ES-I3 (cell line): Measurements from ENCODE around the gene HIPK1.
"Not testable (repeated sequence)": the region's sequence is repeated elsewhere in the genome, so short reads cannot be mapped to it uniquely, and the experiment has no call there.

ENCODE experiments used
- H3K36me3 ChIP-seq: 2 replicates; pipeline ENCODE4 v1.6.1; 2013; ENCODE audit warnings: mild to moderate bottlenecking, low read length, control low read depth, moderate library complexity; ENCODE audit not compliant: insufficient read depth
- H3K4me1 ChIP-seq: 2 replicates; pipeline ENCODE4 v1.6.1; 2013; ENCODE audit warnings: mild to moderate bottlenecking, control low read depth, low read length; ENCODE audit not compliant: insufficient read depth
- H3K9ac ChIP-seq: 2 replicates; pipeline ENCODE4 v1.6.1; 2013; ENCODE audit warnings: low read depth, mild to moderate bottlenecking, low read length, moderate library complexity
- H3K9me3 ChIP-seq: 2 replicates; pipeline ENCODE4 v1.6.1; 2013; ENCODE audit warnings: mild to moderate bottlenecking, low read length, moderate library complexity; ENCODE audit not compliant: control insufficient read depth, insufficient read depth

Gene HIPK1

GRCh38 chr1:113945329-113945728 lies 16.2 kb downstream of the HIPK1 start:
- H3K9me3 ChIP-seq, result no peaks in the 10 kb centered on the region
- H3K36me3 ChIP-seq, result 0 out of 2 replicates have a peak, but pooled peaks cover 6% of the 10 kb centered on the region
- H3K9ac ChIP-seq, result no peak overlapping the region
- H3K4me1 ChIP-seq, result peaks cover 5% of the 10 kb centered on the region; the same call in 1 of the 2 replicates

GRCh38 chr1:113946112-113946511 lies 17.0 kb downstream of the HIPK1 start:
- peaks cover 5% of the 10 kb centered on the region; the same call in 1 of the 2 replicates for H3K4me1 ChIP-seq
- 0 out of 2 replicates have a peak, but pooled peaks cover 2% of the 10 kb centered on the region for H3K36me3 ChIP-seq
- H3K9me3 ChIP-seq, result no peaks in the 10 kb centered on the region
- H3K9ac ChIP-seq, result no peak overlapping the region

- Histone ChIP-seq H3K9ac (no peak overlapping the region), H3K4me1 (peaks cover 5% of the 10 kb centered on the region; the same call in 1 of the 2 replicates), H3K36me3 (no peaks in the 10 kb centered on the region), H3K9me3 (no peaks in the 10 kb centered on the region)
Measured at GRCh38 chr1:113946678-113947387, 17.7 kb downstream of the HIPK1 start.

GRCh38 chr1:113947388-113948107 lies 18.4 kb downstream of the HIPK1 start:
- Histone ChIP-seq H3K36me3 (no peaks in the 10 kb centered on the region), H3K4me1 (peaks cover 5% of the 10 kb centered on the region; the same call in 1 of the 2 replicates), H3K9ac (no peak overlapping the region), H3K9me3 (no peaks in the 10 kb centered on the region)

- not testable (repeated sequence) for H3K4me1 ChIP-seq, H3K36me3 ChIP-seq, H3K9me3 ChIP-seq, H3K9ac ChIP-seq
Measured at GRCh38 chr1:113948151-113948550, 19.0 kb downstream of the HIPK1 start.

GRCh38 chr1:113949007-113949406 lies 19.9 kb downstream of the HIPK1 start:
- H3K36me3 ChIP-seq, result no peaks in the 10 kb centered on the region

GRCh38 chr1:113950908-113951307 lies 21.8 kb downstream of the HIPK1 start:
- no peak overlapping the region for H3K9ac ChIP-seq

More at GRCh38 chr1:113949007-113949406, 19.9 kb downstream of the HIPK1 start:
- no peak overlapping the region for H3K9ac ChIP-seq
- H3K9me3 ChIP-seq, result no peaks in the 10 kb centered on the region
- H3K4me1 ChIP-seq, result peaks cover 5% of the 10 kb centered on the region; the same call in 1 of the 2 replicates

GRCh38 chr1:113951719-113952118 lies 22.6 kb downstream of the HIPK1 start:
- no peak overlapping the region for H3K9ac ChIP-seq
- no peaks in the 10 kb centered on the region; the same call in 1 of the 2 replicates for H3K4me1 ChIP-seq
- H3K9me3 ChIP-seq, result no peaks in the 10 kb centered on the region
- no peaks in the 10 kb centered on the region; the same call in 1 of the 2 replicates for H3K36me3 ChIP-seq

More at GRCh38 chr1:113950908-113951307, 21.8 kb downstream of the HIPK1 start:
- no peaks in the 10 kb centered on the region for H3K9me3 ChIP-seq
- peaks cover 4% of the 10 kb centered on the region; the same call in 1 of the 2 replicates for H3K4me1 ChIP-seq
- no peaks in the 10 kb centered on the region for H3K36me3 ChIP-seq

- H3K9me3 ChIP-seq, result no peaks in the 10 kb centered on the region
- H3K9ac ChIP-seq, result no peak overlapping the region
- no peaks in the 10 kb centered on the region for H3K4me1 ChIP-seq
- H3K36me3 ChIP-seq, result peaks cover 5% of the 10 kb centered on the region
Measured at GRCh38 chr1:113957984-113958383, 28.9 kb downstream of the HIPK1 start.

GRCh38 chr1:113958691-113959090 lies 29.6 kb downstream of the HIPK1 start:
- Histone ChIP-seq H3K9me3 (no peaks in the 10 kb centered on the region), H3K9ac (no peak overlapping the region), H3K36me3 (peaks cover 5% of the 10 kb centered on the region), H3K4me1 (no peaks in the 10 kb centered on the region)

GRCh38 chr1:113963281-113963906 lies 34.3 kb downstream of the HIPK1 start:
- H3K9ac ChIP-seq, result no peak overlapping the region
- no peaks in the 10 kb centered on the region; the same call in 1 of the 2 replicates for H3K4me1 ChIP-seq
- H3K36me3 ChIP-seq, result peaks cover 3% of the 10 kb centered on the region
- H3K9me3 ChIP-seq, result no peaks in the 10 kb centered on the region

- H3K9me3 ChIP-seq, result no peaks in the 10 kb centered on the region
- H3K4me1 ChIP-seq, result no peaks in the 10 kb centered on the region; the same call in 1 of the 2 replicates
- H3K36me3 ChIP-seq, result peaks cover 14% of the 10 kb centered on the region
- H3K9ac ChIP-seq, result no peak overlapping the region
Measured at GRCh38 chr1:113965703-113966412, 36.7 kb downstream of the HIPK1 start.

- Histone ChIP-seq H3K36me3 (peaks cover 15% of the 10 kb centered on the region), H3K9me3 (no peaks in the 10 kb centered on the region), H3K4me1 (peaks cover 34% of the 10 kb centered on the region), H3K9ac (no peak overlapping the region)
Measured at GRCh38 chr1:113972954-113973353, 43.8 kb downstream of the HIPK1 start.
